ENCODE data around the gene PRDX1. TPM values are rescaled to one million over a fixed set of nuclear protein-coding genes. Genes with fewer than 3 reads are reported as not detected.
"Not testable (repeated sequence)": the region's sequence is repeated elsewhere in the genome, so short reads cannot be mapped to it uniquely, and the experiment has no call there.

The PRDX1 gene
- total RNA-seq, 1 donor from 2014 or later = 397 TPM

DNA sequence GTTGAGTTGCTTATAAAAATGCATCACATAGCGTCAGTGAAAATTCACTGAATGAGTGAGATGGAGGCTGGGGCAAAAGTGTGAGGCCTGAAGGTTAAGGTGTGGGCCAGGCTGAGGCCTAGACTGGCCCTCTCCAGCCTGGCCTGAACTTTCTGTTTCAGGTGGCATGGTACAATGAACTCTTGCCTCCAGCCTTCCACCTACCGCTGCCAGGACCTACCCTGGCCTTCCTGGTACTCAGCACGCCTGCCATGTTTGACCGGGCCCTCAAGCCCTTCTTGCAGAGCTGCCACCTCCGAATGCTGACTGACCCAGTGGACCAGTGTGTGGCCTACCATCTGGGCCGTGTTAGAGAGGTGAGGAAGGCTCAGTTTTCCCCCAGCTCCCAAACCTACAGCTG is 14.5 kb downstream of the PRDX1 start:
- intact Hi-C loops (cut with micrococcal nuclease) = no loop called here

DNA sequence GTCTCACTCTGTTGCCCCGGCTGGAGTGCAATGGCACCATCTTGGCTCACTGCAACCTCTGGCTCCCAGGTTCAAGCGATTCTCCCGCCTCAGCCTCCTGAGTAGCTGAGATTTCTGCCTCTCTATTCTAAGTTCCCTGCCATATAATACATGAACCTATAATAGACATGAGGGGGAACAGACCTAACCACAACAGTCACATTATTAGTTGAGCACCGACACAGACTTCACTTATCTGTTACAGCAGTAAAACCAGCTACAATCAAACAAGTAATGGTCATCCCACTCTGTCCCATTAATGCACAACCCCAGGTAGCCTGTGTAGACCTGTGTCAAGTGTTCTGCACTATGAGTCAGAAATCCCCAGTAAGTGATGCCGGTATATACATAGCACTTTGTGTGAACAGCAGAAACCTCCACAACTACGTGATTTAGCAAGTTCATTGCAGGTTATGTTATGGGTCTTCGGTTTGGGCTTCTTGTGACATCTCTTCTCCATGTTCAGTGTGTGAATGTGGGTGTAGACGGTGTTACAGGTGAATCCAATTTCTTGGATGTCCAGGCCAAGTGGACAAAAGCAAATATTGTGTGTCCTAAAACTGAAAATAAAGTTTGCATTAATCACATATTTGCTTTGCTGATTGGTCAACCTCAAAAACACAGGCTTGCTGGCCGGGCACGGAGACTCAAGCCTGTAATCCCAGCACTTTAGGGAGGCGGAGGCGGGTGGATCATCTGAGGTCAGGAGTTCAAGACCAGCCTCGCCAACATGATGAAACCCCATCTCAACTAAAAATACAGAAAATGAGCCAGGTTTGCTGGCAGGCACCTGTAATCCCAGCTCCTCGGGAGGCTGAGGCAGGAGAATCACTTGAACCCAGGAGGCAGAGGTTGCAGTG is 18.0 kb downstream of the PRDX1 start:
- intact Hi-C loops (cut with micrococcal nuclease) = loop anchor here (5.0 kb wide), 1 partner anchor 299 kb away; the partner anchor contains the start of gene MAST2

DNA sequence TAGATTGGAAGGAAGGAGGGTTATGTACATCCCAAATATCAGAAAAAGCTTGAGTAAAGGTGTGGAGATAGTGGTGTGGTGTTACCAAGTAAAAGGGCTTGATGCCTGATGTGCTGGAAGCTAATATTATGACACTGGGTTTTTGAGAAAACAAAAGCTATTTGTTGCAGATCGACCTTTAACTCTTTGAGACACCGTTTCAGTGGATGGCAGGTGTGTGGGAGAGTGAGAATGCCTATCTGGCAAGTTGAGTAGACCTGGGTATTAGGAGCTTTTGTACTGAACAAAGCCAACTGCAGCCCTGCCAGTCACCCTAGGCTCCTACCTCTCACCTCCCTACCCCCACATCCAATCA is 20.2 kb downstream of the PRDX1 start:
- intact Hi-C loops (cut with micrococcal nuclease) = loop anchor here (2.0 to 5.0 kb wide), 2 partner anchors 199 to 301 kb away; partner anchors contain the start of gene MAST2

DNA sequence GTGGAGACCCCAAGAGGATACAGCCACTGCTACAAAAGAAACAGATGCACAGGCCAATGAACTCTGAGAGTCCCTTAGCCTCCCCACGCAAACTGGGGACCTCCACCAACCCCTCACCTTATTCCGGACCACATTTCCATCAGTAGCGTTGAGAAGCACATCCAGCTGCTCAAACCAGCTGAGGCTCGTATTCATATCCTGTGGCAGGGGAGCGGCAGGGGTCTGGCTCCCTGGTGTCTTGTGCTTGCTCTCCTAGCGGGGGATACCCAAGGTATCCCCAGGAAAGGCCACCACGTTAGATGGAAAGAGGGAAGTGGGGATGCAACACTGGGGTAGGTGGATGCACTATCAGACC is 22.3 kb downstream of the PRDX1 start:
- intact Hi-C loops (cut with micrococcal nuclease) = no loop called here

DNA sequence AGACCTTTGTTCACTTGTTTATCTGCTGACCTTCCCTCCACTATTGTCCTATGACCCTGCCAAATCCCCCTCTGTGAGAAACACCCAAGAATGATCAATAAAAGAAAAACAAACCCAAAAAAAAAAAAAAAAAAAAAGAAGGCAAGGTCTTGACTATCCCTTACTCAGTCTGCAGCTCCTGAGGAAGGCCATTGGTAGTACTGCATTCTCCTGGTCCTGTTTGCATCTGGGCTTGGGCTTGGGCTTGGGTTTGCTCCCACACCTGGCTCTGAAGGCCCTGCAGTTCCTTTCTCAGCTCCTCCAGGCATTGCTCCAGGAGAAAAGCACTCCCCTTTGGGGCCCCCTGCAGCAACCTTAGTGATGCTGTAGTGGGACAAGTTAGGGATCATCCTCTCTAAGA is 23.4 kb downstream of the PRDX1 start:
- intact Hi-C loops (cut with micrococcal nuclease) = no loop called here

DNA sequence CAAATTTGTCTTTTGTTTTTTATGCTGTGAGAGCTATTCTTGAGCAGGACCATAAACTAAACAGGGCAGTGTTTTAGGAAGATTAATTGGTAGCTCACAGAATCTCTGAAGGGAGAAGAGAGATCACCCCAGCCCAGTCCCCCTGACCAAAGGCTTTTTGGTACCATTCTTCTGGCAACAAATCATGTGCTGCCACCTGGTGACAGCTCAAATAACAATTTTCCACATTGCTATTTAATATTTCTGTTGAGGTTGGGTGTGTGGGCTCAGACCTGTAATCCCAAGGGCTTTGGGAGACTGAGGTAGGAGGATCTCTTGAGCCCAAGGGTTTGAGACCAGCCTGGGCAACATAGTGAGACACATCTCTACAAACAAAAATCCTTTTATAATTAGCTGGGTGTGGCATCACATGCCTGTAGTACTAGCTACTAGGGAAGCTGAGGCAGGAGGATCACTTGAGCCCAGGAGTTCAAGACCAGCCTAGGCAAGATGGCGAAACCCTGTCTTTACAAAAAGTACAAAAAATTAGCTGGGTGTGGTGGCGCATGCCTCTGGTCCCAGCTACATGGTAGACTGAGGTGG is 28.5 kb downstream of the PRDX1 start:
- intact Hi-C loops (cut with micrococcal nuclease) = loop anchor here (1.0 to 5.0 kb wide), 5 partner anchors 134 to 1819 kb away; partner anchors contain the start of genes NSUN4 and STIL

DNA sequence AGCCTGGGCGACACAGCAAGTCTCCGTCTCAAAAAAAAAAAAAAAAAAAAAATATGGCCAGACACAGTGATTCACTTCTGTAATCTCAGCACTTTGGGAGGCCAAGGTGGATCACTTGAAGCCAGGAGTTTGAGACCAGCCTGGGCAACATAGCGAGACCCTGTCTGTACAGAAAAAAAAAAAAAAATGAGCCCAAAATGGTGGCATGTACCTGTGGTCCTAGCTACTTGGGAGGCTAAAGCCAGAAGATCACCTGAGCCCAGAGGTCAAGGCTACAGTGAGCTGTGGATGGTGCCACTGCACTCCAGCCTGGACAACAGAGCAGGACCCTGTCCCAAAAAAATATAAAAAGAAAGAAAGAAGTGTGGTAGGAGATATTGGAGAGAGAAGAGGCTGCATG is 29.0 kb downstream of the PRDX1 start:
- intact Hi-C loops (cut with micrococcal nuclease) = loop anchor here (1.0 to 5.0 kb wide), 5 partner anchors 133 to 1820 kb away; partner anchors contain the start of genes NSUN4 and STIL

DNA sequence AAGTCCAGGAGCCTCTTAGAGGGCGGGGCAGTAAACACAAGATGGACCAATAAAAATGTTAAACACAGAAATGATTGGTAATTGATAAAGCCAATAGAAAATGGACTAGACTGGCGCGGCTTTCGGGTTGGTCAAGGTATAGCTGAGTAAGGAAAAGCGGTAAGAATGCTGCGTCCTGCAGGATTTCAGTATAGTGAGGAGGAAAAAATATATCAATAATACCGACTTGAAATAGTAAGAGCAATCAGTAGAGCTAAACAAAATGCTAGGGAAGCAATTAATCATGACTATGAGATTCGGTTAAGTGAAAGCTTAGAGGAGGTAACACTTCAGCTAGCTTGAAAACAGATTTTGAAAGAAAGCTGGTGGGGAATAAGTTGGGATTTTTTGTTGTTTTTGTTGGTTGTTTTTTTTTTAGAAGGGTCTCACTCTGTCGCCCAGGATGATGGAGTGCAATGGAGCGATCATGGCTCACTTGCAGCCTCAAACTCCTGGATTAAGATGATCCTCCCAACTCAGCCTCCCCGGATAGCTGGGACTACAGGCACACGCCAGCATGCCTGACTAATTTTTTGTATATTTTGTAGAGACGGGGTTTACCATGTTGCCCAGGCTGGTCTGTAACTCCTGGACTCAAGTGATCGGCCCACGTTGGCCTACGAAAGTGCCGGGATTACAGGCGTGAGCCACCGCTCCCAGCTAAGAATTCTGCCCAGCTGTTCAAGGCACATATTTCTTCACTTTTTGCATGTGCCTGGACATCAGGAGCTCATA is 30.0 kb downstream of the PRDX1 start:
- intact Hi-C loops (cut with micrococcal nuclease) = loop anchor here (1.0 to 5.0 kb wide), 22 partner anchors 9 to 1821 kb away; partner anchors contain the start of genes AKR1A1, ARMH1, CCDC163 and EIF2B3

DNA sequence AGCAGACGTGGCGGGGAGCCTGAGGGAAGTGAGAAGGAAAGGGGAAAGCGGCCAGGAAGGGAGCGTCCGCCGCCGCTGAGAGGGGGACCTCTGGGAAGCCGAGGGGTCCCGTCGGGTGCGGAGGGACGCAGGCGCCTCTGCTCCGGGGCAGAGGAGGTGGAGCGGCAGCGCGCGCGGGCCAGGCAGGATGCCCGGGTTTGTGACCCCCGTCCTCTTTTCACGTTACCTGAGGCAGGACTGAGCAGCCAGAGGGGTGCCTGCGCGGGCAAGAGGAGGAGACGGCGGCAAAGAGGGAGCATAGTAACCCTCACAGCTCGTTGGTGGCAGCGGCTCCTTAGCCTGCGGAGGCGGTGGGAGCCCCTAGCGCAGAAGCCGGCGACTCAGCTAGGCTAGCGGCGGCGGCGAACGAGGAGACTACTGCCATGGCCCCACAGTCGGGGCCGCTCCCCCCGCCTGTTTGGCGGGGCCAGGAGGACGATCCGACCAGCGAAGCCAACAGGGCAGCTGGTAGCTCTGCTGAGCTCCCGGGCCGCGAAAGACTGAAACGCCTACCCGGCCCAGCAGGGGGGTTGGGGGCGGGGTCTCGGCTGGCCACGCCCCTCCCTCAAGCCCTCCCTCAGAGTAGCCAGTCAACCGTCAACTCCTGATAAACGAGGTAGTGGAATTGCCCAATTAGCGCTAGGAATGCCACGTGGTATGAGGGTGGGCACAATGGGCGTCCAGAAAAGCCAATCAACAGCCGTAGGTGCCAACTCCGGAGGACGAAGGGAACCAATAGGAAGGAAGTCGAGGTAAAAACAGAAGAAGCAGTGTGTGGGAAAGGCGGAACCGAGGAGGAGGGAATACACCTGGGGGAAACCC is 30.8 kb downstream of the PRDX1 start, which contains the start of gene TESK2:
TESK2 (minus strand) TSS at position 538 of the 861 bp plus-strand sequence. CDS start 33,378 bp downstream, outside the sequence.
- intact Hi-C loops (cut with micrococcal nuclease) = loop anchor here (1.0 to 5.0 kb wide), 22 partner anchors 9 to 1821 kb away; partner anchors contain the start of genes AKR1A1, ARMH1, CCDC163 and EIF2B3

DNA sequence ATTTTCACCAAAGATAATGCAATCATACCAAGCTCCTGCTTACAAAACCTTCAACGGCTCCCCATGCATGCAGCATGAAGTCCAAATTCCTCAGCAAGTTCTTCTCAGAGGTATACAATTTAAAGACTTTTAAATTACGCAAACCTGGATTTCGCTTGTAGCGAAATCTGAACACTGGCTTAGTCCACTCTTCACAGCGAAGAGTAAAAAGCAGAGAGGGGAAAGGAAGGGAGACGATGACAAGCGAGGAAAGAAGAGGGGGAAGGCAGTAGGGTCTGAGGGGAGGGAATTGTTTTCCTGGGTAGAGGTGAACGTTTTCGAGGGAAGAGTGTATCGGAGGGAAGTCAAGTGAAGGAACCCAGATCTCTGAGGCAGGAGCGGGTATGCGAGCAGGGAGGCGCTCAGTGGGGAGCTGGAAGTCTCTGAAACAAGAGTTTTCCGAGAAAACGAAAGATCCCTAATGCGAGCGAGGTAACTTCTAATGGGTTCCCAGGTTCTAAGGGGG is 31.5 kb downstream of the PRDX1 start:
- intact Hi-C loops (cut with micrococcal nuclease) = loop anchor here (2.0 to 5.0 kb wide), 6 partner anchors 187 to 1822 kb away; partner anchors contain the start of genes NSUN4 and STIL

DNA sequence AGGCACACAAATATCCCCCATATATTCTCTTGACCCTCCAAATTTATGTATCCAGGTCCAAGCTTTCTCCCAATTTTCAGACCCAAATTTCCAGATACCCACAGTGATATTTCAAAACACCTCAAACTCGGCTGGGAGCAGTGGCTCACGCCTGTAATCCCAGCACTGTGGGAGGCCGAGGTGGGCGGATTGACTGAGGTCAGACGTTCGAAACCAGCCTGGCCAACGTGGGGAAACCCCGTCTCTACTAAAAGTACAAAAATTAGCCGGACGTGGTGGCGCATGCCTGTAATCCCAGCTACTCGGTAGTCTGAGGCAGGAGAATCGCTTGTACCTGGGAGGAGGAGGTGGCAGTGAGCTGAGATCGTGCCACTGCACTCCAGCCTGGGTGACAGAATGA is 32.3 kb downstream of the PRDX1 start:
- intact Hi-C loops (cut with micrococcal nuclease) = not testable (repeated sequence)

DNA sequence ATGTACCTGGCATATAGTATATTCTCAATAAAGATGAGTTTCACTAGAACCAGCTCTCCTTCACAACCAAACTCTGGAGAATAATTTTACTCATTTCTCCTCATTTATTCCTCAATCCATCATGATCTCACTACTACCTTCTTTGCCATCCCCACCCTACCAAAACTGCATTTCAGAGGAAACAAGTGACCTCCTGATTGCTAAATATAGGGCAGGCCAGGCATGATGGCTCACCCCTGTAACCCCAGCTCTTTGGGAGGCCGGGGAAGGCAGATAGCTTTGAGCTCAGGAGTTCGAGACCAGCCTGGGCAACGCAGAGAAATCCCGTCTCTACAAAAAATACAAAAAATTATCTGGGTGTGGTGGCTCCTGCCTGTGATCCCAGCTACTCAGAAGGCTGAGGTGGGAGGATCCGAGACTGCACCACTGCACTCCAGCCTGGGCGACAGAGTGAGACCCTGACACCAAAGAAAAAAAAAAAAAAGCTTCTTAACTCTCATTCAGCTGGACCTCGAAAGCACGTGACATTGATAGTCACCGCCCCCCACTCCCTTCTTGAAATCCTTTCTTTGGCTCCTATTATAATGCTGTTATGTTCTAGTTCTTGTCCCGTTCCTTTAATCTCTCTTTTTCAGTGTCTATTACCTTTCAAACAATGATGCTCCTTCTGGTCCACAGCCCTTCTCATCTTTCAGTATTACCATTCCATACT is 32.9 kb downstream of the PRDX1 start:
- intact Hi-C loops (cut with micrococcal nuclease) = no loop called here

DNA sequence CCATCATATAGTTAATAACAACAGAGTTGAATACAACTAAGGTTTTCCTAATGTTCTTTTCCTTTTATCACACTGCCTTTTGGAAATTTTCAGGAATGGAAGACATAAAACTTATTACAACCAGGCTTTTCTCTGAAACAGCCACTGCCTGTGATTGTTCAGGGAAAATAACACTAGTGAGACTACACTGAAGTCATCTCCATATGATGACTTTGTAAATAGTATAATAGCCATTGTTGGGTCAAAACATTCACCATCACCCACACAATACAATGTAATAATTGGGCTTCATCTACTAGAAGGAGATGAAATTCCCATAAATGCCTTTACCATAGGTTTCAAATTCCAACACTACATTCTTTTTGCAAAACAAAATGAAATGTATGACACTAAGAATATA is 35.7 kb downstream of the PRDX1 start:
- intact Hi-C loops (cut with micrococcal nuclease) = no loop called here

DNA sequence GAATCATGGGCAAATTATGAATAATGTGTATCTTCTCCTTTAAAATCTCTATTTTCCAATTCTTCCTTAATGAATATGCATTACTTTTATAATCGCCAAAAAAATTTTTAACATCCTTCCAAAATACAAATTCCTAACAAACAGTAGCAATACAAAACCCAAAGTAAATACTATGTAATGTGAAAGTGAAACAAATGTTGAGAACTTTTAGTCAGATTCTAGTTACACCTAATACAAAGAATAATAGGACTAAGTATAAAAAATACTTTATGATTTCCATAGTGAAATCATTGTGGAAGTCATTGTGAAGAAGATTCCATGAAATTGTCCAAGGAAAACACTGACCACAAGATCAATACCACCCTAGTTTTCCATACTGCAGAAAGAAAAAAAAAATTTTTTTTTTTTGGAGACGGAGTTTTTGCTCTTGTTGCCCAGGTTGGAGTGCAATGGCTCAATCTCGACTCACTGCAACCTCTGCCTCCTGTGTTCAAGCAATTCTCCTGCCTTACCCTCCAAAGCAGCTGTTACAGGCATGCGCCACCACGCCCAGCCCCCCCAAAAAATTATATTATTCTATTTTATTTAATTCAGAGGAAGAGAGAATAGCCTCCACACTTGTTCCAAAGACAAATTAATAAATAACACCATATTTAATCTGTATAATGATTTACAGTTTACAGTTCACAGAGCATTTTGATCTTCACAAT is 42.5 kb downstream of the PRDX1 start:
- intact Hi-C loops (cut with micrococcal nuclease) = no loop called here

DNA sequence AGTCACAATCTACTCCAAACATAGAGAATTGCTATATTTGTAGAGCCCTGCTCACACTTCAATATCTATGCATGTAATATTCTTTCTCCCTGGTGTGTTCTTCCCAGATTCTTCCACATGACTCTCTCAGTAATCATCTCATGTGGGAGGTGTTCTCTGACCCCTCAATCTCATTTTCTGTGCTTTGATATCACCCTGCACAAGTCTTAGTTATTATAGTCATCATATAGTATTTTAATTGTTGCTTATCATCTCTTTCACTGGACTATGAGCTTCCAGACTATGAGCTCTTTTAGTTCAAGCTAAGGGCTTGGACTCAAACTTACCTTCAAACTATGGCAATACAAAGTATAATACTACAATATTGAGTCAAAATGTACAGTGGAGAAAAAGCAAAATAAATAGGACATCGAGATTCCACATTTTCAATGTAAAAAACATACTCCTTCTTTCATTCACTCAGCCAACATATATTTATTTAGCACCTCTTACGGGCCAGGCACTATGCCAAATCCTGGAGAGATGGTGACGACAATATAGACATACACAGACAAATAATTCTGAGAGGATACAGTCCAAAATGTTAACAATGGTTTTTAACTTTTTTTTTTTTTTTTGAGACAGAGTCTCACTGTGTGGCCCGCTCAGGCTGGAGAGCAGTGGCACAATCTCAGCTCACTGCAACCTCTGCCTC is 43.4 kb downstream of the PRDX1 start:
- intact Hi-C loops (cut with micrococcal nuclease) = no loop called here

DNA sequence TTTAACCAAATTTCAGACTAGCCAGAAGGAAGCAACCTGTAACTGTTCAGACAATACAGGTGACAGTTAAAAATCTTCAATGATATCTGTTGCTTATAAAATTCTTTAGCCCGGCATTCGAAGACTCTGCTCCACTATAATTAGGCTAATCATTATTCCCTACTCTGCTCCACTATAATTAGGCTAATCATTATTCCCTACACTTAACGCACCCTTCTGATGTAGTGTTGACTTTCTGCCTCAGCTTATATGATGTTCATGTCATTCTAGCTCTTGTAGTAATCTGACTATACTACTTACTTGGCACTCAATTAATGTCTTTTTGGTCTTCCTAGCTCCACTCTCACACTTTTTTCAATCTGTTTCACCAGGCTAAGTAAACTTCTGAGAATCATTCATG is 44.0 kb downstream of the PRDX1 start:
- intact Hi-C loops (cut with micrococcal nuclease) = no loop called here

DNA sequence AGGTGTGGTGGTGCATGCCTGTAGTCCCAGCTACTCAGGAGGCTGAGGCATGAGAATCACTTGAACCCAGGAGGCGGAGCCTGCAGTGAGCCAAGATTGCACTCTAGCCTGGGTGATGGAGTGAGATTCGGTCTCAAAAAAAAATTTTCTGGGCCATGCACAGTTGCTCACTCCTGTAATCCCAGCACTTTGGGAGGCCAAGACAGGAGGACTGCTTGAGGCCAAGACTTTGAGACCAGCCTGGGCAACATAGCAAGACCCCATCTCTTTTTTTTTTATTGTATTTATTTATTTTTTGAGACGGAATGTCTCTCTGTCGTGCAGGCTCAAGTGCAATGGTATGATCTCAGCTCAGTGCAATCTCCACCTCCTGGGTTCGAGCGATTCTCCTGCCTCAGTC is 47.5 kb downstream of the PRDX1 start:
- intact Hi-C loops (cut with micrococcal nuclease) = not testable (repeated sequence)

DNA sequence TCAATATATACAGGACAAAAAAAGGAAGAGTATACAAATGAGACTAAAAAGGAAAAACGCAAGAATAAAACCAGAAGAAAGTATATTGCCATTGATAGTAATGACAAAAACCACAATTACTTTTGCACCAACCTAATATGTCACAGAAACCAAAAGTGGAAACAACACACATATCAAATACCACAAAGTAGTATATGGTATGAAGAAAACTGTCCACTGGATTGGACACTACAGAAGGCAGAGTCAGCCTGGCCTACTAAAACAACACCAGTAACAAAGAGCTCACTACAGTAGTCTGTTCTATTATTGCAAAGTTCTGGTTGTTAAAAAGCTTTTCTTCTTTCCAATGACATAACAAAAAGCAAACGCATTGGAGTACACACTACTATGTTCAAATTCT is 48.4 kb downstream of the PRDX1 start:
- intact Hi-C loops (cut with micrococcal nuclease) = no loop called here
